Activated CD8-positive, alpha-beta T cell treated with anti-CD3 and anti-CD28 coated beads for 36 hours (primary cell): ENCODE measurements around the gene TACC3. TPM values are rescaled to one million over a fixed set of nuclear protein-coding genes. Genes with fewer than 3 reads are reported as not detected.
A peak's percentile ranks its signal among the peaks of the same experiment; 100 is the strongest.

Experiments
- ATAC-seq: fragments of 200-7000 bp; cut with Tn5 transposase; one replicate; pipeline ENCODE4 v1.10.0; 2021; ENCODE audit warnings: mild to moderate bottlenecking, moderate library complexity
- CTCF ChIA-PET: fragments of 350-600 bp; sonication (Branson Sonifier 250); formaldehyde crosslinking; loops from one replicate; lab custom pipeline; 2021; ENCODE audit warnings: antibody characterized with exemption; lab: Charles Lee
- POLR2A ChIA-PET: fragments of 350-600 bp; sonication (Branson Sonifier 250); formaldehyde crosslinking; loops from one replicate; lab custom pipeline; 2021; ENCODE audit warnings: antibody characterized with exemption; lab: Charles Lee
- DNase-seq: peaks from one replicate; pipeline ENCODE4 v3.0.0-alpha.2; 2020
- H3K27ac Mint-ChIP-seq: one replicate; pipeline ENCODE4 v1.8.0; 2021; ENCODE audit warnings: mild to moderate bottlenecking, mixed read lengths
- H3K27me3 Mint-ChIP-seq: one replicate; pipeline ENCODE4 v1.8.0; 2021; ENCODE audit warnings: mixed read lengths
- H3K36me3 Mint-ChIP-seq: one replicate; pipeline ENCODE4 v1.8.0; 2021; ENCODE audit warnings: low read depth, mixed read lengths
- H3K4me1 Mint-ChIP-seq: one replicate; pipeline ENCODE4 v1.8.0; 2021; ENCODE audit warnings: low read depth, mixed read lengths
- H3K4me3 Mint-ChIP-seq: one replicate; pipeline ENCODE4 v1.8.0; 2021; ENCODE audit warnings: mild to moderate bottlenecking, moderate library complexity, mixed read lengths
- H3K9me3 Mint-ChIP-seq: one replicate; pipeline ENCODE4 v1.8.0; 2021; ENCODE audit warnings: mixed read lengths
- CTCF ChIP-seq: fragments of 200-600 bp; IDR thresholded peaks from one replicate; pipeline ENCODE4 v1.8.0; 2022; ENCODE audit warnings: antibody characterized with exemption, mild to moderate bottlenecking
- intact Hi-C: fragments of 100-400 bp; cut with micrococcal nuclease; formaldehyde crosslinking; loops from one replicate; pipeline ENCODE4 v1.10.0; 2022
- total RNA-seq, 2 experiments: library from RNA; stranded (reverse); gene quantifications; one replicate each; pipeline ENCODE4 v1.2.3, GENCODE V29; 2021

Gene TACC3
- total RNA-seq, 2 experiments from 2014 or later, result 190 to 200 TPM

DNA sequence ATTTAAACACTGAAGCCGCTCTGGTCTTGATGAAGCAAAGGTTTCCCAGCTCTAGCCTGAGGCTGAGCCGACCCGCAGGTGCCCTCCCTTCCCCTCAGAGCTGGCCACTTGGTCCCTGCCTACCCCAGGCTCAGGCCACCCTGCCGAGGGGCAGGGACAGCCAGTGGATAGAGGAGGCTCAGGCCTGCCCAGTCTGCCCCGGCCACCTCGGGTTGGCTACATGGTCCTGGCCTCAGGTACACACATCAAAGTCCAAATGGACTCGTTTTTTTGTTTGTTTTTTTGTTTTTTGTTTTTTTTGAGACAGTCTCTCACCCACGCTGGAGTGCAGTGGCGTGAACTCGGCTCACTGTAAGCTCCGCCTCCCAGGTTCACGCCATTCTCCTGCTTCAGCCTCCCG, 23.8 kb downstream of the TACC3 start:
- no peak overlapping the region for H3K27ac Mint-ChIP-seq
- POLR2A ChIA-PET, result interaction anchor here (0.8 to 2.3 kb wide), 8 partner anchors 11 to 213 kb away, joined by 3 to 9 read pairs (median 3); partner anchors contain the start of gene SLBP
- CTCF ChIA-PET, result interaction anchor here (0.6 to 7.6 kb wide), 15 partner anchors 10 to 165 kb away, joined by 3 to 139 read pairs (median 4); partner anchors contain the start of gene FGFR3
- no peak overlapping the region for H3K4me3 Mint-ChIP-seq
- no peaks in the 10 kb centered on the region for H3K9me3 Mint-ChIP-seq
- intact Hi-C loops, result no loop called here
- ATAC-seq (no peak), DNase-seq (no peak)
- H3K4me1 Mint-ChIP-seq, result no peaks in the 10 kb centered on the region
- H3K27me3 Mint-ChIP-seq, result no peaks in the 10 kb centered on the region
- H3K36me3 Mint-ChIP-seq, result peaks cover 25% of the 10 kb centered on the region
- TF ChIP-seq CTCF, result no peak

DNA sequence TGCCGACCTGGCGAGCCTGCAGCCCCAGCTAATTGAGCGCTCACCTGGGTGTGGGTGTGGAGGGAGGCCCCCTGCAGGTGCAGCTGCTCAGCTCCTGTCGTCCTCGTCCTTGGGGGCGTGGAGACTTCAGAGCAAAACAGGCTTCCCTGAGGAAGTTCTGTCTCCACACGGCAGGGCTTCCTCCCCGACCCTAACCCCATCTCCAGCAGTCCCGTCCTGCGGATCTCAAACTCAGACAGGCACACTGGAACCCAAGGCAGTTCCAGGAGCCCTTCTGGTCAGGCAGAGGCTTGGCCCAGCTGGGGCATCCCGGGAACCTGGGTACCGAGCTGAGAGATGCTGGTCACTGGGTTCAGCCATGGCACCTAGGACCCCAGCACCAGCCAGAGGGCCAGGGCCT, 24.4 kb downstream of the TACC3 start:
- peaks cover 2% of the 10 kb centered on the region for H3K27me3 Mint-ChIP-seq
- intact Hi-C loops, result no loop called here
- H3K9me3 Mint-ChIP-seq, result no peaks in the 10 kb centered on the region
- H3K4me3 Mint-ChIP-seq, result no peak overlapping the region
- H3K4me1 Mint-ChIP-seq, result no peaks in the 10 kb centered on the region
- ATAC-seq, result no peak
- H3K36me3 Mint-ChIP-seq, result peaks cover 23% of the 10 kb centered on the region
- ChIA-PET CTCF (interaction anchor here (0.6 to 7.6 kb wide), 17 partner anchors 9 to 164 kb away, joined by 3 to 139 read pairs (median 4); partner anchors contain the start of gene FGFR3), POLR2A (interaction anchor here (0.8 to 2.3 kb wide), 6 partner anchors 12 to 213 kb away, joined by 3 to 9 read pairs (median 4); partner anchors contain the start of gene SLBP)
- no peak for DNase-seq
- no peak overlapping the region for H3K27ac Mint-ChIP-seq
- no peak for TF ChIP-seq CTCF

DNA sequence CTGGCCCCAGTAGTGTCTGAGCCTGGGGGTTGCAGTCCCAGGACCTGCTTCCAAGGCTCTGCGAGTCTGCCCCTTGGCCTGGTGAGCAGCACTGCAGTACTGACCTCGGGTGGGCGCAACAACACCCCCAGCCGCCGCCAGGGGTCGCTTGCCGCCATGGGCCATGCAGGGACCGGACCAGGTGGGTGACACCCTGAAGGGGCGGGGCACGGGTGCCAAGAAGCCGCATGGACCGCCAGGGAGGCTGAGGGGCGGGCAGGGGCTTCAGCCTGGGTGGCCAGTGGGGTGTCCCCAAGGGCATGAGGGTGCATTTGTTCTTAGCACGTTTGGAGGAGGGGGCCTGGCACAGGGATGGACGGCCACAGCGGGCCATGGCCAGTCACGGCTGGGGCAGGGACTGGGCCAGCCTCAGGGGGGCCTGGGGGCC, 25.0 kb downstream of the TACC3 start:
- H3K9me3 Mint-ChIP-seq, result no peaks in the 10 kb centered on the region
- intact Hi-C loops, result no loop called here
- peaks cover 4% of the 10 kb centered on the region for H3K27me3 Mint-ChIP-seq
- H3K36me3 Mint-ChIP-seq, result peaks cover 18% of the 10 kb centered on the region
- no peaks in the 10 kb centered on the region for H3K4me1 Mint-ChIP-seq
- peak; percentile 84 for TF ChIP-seq CTCF
- no peak overlapping the region for H3K4me3 Mint-ChIP-seq
- ChIA-PET POLR2A (interaction anchor here (1.6 to 2.7 kb wide), 3 partner anchors 9 to 70 kb away, joined by 5 to 15 read pairs (median 8); no protein-coding TSS in a partner anchor), CTCF (interaction anchor here (0.6 to 7.6 kb wide), 16 partner anchors 9 to 153 kb away, joined by 3 to 139 read pairs (median 4); partner anchors contain the start of genes TACC3 and TMEM129)
- DNase-seq, result peak; percentile 92
- ATAC-seq, result peak; percentile 78
- H3K27ac Mint-ChIP-seq, result no peak overlapping the region

DNA sequence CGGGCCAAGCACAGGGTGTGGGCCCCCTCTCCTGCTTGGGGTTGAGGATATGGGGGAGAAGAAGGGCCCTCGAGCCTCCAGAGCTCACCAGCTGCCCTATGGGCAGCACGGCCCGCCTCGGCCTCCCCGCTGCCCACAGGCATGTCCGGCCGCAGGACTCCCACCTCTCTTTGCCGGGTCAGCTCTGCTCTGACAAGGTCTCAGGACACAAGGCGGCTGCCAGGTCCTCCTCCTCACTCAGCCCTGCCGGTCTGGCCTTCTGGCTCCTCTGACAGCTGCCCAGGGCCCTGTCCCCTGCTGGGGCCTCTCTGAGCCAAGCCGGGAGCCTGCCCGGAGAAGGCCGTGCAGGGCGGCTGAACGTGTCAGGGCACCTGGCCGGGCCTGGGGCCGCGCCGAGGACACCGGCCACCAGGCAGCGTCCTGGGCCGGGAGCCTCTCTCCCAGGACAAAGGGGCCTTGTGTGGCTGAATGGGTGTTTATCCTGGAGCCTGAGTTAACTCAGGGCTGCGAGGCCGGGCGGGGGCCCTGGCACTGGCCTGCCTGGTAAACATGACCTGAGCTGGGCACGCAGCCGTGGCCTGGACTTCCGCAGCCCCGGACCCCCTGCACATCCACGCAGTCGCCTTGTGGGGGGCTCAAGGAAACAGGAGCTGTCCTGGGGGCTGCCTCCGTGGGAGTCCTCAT, 25.7 kb downstream of the TACC3 start:
- DNase-seq, result no peak
- no peak overlapping the region for H3K27ac Mint-ChIP-seq
- intact Hi-C loops, result loop anchor here (1.0 kb wide), 1 partner anchor 63 kb away; no protein-coding TSS in a partner anchor
- no peak for ATAC-seq
- TF ChIP-seq CTCF, result no peak
- H3K36me3 Mint-ChIP-seq, result peaks cover 12% of the 10 kb centered on the region
- no peaks in the 10 kb centered on the region for H3K9me3 Mint-ChIP-seq
- H3K27me3 Mint-ChIP-seq, result peaks cover 4% of the 10 kb centered on the region
- POLR2A ChIA-PET, result interaction anchor here (0.8 to 2.7 kb wide), 5 partner anchors 9 to 411 kb away, joined by 3 to 15 read pairs (median 5); no protein-coding TSS in a partner anchor
- H3K4me1 Mint-ChIP-seq, result no peaks in the 10 kb centered on the region
- H3K4me3 Mint-ChIP-seq, result no peak overlapping the region
- CTCF ChIA-PET, result interaction anchor here (0.6 to 7.6 kb wide), 19 partner anchors 9 to 153 kb away, joined by 3 to 139 read pairs (median 4); partner anchors contain the start of genes TACC3 and TMEM129
